Coronary artery (tissue), 2 donors: ENCODE results near the gene SKIDA1.

Source experiments
- DNase-seq: peaks from one replicate; pipeline ENCODE4 v3.0.0-alpha.2; 2017; ENCODE audit warnings: low spot score
- H3K27ac ChIP-seq, 2 donors: fragments of 200-600 bp; sonication (generic); one replicate each; pipeline ENCODE4 v1.5.1; 2016 to 2019
- H3K4me3 ChIP-seq: fragments of 200-600 bp; sonication (generic); 2 replicates; pipeline ENCODE4 v1.5.1; 2016; ENCODE audit warnings: mild to moderate bottlenecking, moderate library complexity
- CTCF ChIP-seq: fragments of 200-600 bp; sonication (generic); IDR thresholded peaks from one replicate; pipeline ENCODE4 v1.5.1; 2019; ENCODE audit warnings: antibody characterized with exemption

SKIDA1 gene

GRCh38 chr10:21493784-21494183 is 31.7 kb downstream of the SKIDA1 start:
- no peak for DNase-seq
- no peak for TF ChIP-seq CTCF
- peak overlapping the region; percentile 90 for H3K4me3 ChIP-seq
- peak overlapping the region in 1 of 2 donors; percentile 2 for H3K27ac ChIP-seq

GRCh38 chr10:21492421-21492820 is 33.1 kb downstream of the SKIDA1 start:
- no peak for DNase-seq
- Histone ChIP-seq H3K27ac (no peak overlapping the region), H3K4me3 (no peak overlapping the region)
- TF ChIP-seq CTCF: no peak

DNA sequence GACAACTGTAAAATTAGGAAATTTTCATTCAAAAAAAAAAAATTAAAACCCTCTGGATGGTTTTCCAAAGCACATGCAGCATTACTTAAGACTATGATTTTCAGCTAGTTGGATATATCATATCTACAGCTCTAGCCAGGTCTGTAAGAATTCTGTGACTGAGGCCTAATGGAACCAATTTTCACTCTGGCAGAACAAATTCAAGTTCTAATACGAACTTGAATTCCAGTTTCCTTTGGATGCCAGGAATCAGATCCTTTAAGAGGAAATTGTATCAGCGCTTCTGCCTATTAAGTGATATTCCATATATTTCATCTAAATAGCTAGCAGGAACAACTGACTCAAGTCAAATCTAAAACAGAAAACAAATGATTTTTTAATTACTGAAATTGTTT is 34.8 kb downstream of the SKIDA1 start:
- DNase-seq: no peak
- no peak for TF ChIP-seq CTCF

DNA sequence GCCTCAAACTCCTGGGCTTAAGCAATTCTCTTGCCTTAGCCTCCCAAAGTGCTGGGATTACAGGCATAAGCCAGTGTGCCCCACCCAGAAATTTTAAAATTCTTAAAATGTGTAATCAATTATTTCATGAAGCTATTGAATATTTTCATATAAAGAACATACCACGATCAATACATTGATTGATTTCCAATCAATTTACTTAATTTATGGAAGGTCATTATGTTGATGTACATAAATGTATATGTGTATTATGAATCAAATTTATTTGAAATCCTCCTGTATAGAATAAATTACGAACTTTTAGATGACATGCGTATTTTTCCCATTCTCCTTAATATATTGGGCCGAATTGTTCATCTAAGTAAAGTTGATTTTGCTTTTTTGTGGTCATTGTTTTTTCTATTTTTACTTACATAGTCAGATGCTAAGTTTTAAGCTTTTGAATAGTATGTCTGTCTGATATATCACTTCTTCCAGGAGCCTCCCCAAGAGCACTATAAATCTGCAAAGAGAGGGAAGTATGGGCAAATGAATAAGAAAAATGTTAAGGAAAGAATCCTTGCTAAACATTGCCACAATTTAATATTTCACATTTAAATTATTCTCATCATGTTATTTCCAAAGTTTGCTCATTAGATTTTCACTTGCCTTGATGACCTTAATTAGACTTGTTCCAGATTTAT is 35.3 kb downstream of the SKIDA1 start:
- Histone ChIP-seq H3K4me3 (no peak overlapping the region), H3K27ac (no peak overlapping the region)
- DNase-seq: no peak
- no peak for TF ChIP-seq CTCF

More for the DNA sequence above, 34.8 kb downstream of the SKIDA1 start:
- H3K4me3 ChIP-seq: no peak overlapping the region
- H3K27ac ChIP-seq: no peak overlapping the region

DNA sequence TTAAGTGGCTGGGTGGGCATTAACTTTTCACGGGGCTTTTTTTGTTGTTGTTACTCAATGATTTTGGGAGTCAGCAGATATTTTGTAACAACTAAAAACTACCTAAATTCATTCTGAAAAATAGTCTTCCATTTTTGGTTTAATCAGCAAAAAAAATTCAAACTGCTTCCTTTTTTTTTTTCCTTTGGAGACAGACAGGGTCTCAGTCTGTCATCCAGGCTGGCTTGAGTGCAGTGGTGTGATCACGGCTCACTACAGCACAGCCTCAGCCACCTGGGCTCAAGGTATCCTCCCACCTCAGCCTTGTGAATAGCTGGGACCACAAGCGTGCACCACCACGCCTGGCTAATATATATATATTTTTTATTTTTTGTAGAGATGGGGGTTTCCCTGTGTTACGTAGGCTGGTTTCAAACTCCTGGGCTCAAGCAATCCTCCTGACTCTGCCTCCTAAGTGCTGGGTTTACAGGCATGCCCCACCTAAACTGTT is 36.5 kb downstream of the SKIDA1 start:
- no peak for TF ChIP-seq CTCF
- no peak overlapping the region for H3K4me3 ChIP-seq
- DNase-seq: no peak
- H3K27ac ChIP-seq: no peak overlapping the region

GRCh38 chr10:21488246-21488956 is 37.1 kb downstream of the SKIDA1 start:
- no peak for TF ChIP-seq CTCF
- Histone ChIP-seq H3K27ac (no peak overlapping the region), H3K4me3 (no peak overlapping the region)
- no peak for DNase-seq
